Transverse colon (tissue), 4 donors: ENCODE data around the gene PPP1R36. TPM values are rescaled to one million over a fixed set of nuclear protein-coding genes. Genes with fewer than 3 reads are reported as not detected.

Experiments used
- DNase-seq: peaks from one replicate; pipeline ENCODE4 v3.0.0-alpha.2; 2019
- H3K27ac ChIP-seq, 4 donors: fragments of 200-600 bp; sonication (generic); 2 replicates each; pipeline ENCODE4 v1.5.1; 2016 to 2018; ENCODE audit warnings: inconsistent platforms in 4 of 4
- H3K27me3 ChIP-seq: fragments of 200-600 bp; sonication (generic); 2 replicates; pipeline ENCODE4 v1.5.1; 2017; ENCODE audit warnings: inconsistent platforms
- H3K36me3 ChIP-seq, 4 donors: fragments of 200-600 bp; sonication (generic); 2 replicates each; pipeline ENCODE4 v1.5.1; 2017 to 2019; ENCODE audit warnings: inconsistent platforms in 4 of 4
- H3K4me1 ChIP-seq, 4 donors: fragments of 200-600 bp; sonication (generic); 2 replicates each; pipeline ENCODE4 v1.5.1; 2017 to 2020; ENCODE audit warnings: inconsistent platforms in 4 of 4
- H3K4me3 ChIP-seq, 4 donors: fragments of 200-600 bp; sonication (generic); 1 replicate in 1 of 4; 2 replicates in 3 of 4; pipeline versions ENCODE4 v1.5.1 to v1.6.1; 2017 to 2019; ENCODE audit warnings: inconsistent platforms in 4 of 4
- H3K9me3 ChIP-seq, 2 donors: fragments of 200-600 bp; sonication (generic); 2 replicates each; pipeline ENCODE4 v1.5.1; 2017 to 2019; ENCODE audit warnings: inconsistent platforms in 2 of 2
- EP300 ChIP-seq: sonication (generic); formaldehyde crosslinking; IDR thresholded peaks from one replicate; pipeline ENCODE4 v1.6.1; 2017; ENCODE audit warnings: antibody characterized with exemption, low read depth
- POLR2A ChIP-seq: fragments of 450-650 bp; IDR thresholded peaks from one replicate; pipeline ENCODE4 v1.6.1; 2016; ENCODE audit warnings: antibody characterized with exemption, mild to moderate bottlenecking, moderate library complexity
- POLR2AphosphoS5 ChIP-seq, 3 donors: sonication (generic); formaldehyde crosslinking; IDR thresholded peaks; one replicate each; pipeline ENCODE4 v1.6.1; 2016; ENCODE audit warnings: antibody characterized with exemption in 3 of 3
- WGBS, 2 donors: methylation state at CpG; one replicate each; pipeline ENCODE4 v1.1.5; 2018; ENCODE audit warnings: low coverage in 1 of 2; 5-methylcytosine and 5-hydroxymethylcytosine counted together
- in situ Hi-C, 4 donors: fragments of 200-750 bp; cut with MboI; loops; one replicate each; pipeline versions ENCODE4 v1.15.0 to v1.15.1; 2017; ENCODE audit warnings: low sequenced_read_pairs in 3 of 4, low pct_ligation_motif_present in 1 of 4, low pct_unique_long_range_greater_than_20kb in 1 of 4
- intact Hi-C: fragments of 100-400 bp; cut with DNase I; formaldehyde crosslinking; loops from one replicate; pipeline ENCODE4 v1.15.1; 2023; ENCODE audit warnings: low total_unique reads
- small RNA-seq, 4 donors: library from RNA; depleted of rRNA; stranded (forward); fragments of <200 nt; gene quantifications; one replicate each; pipeline ENCODE3, GENCODE V24; 2016
- total RNA-seq, 4 donors: library from RNA; depleted of rRNA; stranded (reverse); fragments of >200 nt; gene quantifications; one replicate each; pipeline ENCODE4 v1.1.0, GENCODE V29; 2016
- TF ChIP-seq, protein P1 (sequence below), 5 experiments: fragments of 200-600 bp in 3 of 5; fragments of 450-650 bp in 2 of 5; sonication (generic) in 3 of 5; IDR thresholded peaks; 1 replicate in 2 of 5; 2 replicates in 3 of 5; pipeline ENCODE4 v1.5.1; 2016 to 2017; ENCODE audit warnings: antibody characterized with exemption in 5 of 5, inconsistent platforms in 3 of 5, mild to moderate bottlenecking in 2 of 5, moderate library complexity in 1 of 5

PPP1R36 gene
- total RNA-seq, 4 donors from 2014 or later = 2.4 to 11.2 (median 9.1) TPM

DNA sequence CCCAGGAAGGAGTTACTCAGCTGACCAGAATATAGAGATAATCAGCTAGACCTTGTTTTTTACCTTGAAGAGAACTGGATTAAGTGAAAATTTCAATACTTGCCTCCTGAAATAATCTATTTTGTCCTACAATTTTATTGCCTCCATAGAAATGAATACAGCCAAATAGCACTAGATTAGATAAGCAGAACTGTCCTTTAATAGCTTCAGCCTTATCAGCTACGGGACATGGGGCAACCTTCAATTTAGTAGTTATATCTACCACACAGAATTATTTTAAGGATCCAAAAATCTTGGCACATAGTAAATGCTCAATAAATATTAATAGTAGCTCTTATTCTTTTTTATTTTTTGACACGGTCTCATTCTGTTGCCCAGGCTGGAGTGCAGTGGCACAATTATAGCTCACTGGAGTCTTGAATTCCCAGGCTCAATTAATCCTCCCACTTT lies 87.2 kb downstream of the PPP1R36 start:
- WGBS, 2 donors = 36% methylated on average over 2 of the region's 2 CpGs
- in situ Hi-C loops = loop anchor here (5.0 to 25.0 kb wide), 5 partner anchors 95 to 300 kb away; partner anchors contain the start of genes HSPA2 (in 3 of the 4), MTHFD1 (in 1 of the 4) and PPP1R36 (in 1 of the 4)

GRCh38 chr14:64637735-64638473 lies 88.1 kb downstream of the PPP1R36 start:
- Histone ChIP-seq H3K27ac (no peak overlapping the region), H3K36me3 (no peaks in the 10 kb centered on the region), H3K9me3 (no peaks in the 10 kb centered on the region), H3K4me3 (no peak overlapping the region), H3K27me3 (no peaks in the 10 kb centered on the region), H3K4me1 (peaks cover 5 to 21% (median 14%) of the 10 kb centered on the region in 4 donors)
- intact Hi-C loops = loop anchor here (2.0 kb wide), 1 partner anchor 97 kb away; the partner anchor contains the start of gene HSPA2
- in situ Hi-C loops = loop anchor here (5.0 to 25.0 kb wide), 5 partner anchors 96 to 301 kb away; partner anchors contain the start of genes HSPA2 (in 3 of the 4), MTHFD1 (in 1 of the 4) and PPP1R36 (in 1 of the 4)
- DNase-seq = no peak
- no peak for TF ChIP-seq POLR2A
- no peak for TF ChIP-seq EP300
- TF ChIP-seq, protein P1, sequence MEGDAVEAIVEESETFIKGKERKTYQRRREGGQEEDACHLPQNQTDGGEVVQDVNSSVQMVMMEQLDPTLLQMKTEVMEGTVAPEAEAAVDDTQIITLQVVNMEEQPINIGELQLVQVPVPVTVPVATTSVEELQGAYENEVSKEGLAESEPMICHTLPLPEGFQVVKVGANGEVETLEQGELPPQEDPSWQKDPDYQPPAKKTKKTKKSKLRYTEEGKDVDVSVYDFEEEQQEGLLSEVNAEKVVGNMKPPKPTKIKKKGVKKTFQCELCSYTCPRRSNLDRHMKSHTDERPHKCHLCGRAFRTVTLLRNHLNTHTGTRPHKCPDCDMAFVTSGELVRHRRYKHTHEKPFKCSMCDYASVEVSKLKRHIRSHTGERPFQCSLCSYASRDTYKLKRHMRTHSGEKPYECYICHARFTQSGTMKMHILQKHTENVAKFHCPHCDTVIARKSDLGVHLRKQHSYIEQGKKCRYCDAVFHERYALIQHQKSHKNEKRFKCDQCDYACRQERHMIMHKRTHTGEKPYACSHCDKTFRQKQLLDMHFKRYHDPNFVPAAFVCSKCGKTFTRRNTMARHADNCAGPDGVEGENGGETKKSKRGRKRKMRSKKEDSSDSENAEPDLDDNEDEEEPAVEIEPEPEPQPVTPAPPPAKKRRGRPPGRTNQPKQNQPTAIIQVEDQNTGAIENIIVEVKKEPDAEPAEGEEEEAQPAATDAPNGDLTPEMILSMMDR (IDR thresholded peaks at IDR 0.05) = no peak
- no peak for TF ChIP-seq POLR2AphosphoS5 (IDR thresholded peaks at IDR 0.05)
- WGBS, 2 donors = 70 to 82% methylated on average over 7 to 9 of the region's 9 CpGs

More for the DNA sequence above, 87.2 kb downstream of the PPP1R36 start:
- TF ChIP-seq, protein P1 (IDR thresholded peaks at IDR 0.05) = peak in 3 of 5 experiments; percentile 4 to 15 (median 8)
- no peak for TF ChIP-seq POLR2A
- Histone ChIP-seq H3K4me3 (no peak overlapping the region), H3K27me3 (no peaks in the 10 kb centered on the region), H3K9me3 (no peaks in the 10 kb centered on the region), H3K36me3 (no peaks in the 10 kb centered on the region), H3K4me1 (peaks cover 5 to 27% (median 19%) of the 10 kb centered on the region in 4 donors), H3K27ac (peak overlapping the region in 2 of 4 donors; percentile 2 to 41)
- DNase-seq = no peak
- intact Hi-C loops = loop anchor here (2.0 kb wide), 1 partner anchor 96 kb away; the partner anchor contains the start of gene HSPA2

DNA sequence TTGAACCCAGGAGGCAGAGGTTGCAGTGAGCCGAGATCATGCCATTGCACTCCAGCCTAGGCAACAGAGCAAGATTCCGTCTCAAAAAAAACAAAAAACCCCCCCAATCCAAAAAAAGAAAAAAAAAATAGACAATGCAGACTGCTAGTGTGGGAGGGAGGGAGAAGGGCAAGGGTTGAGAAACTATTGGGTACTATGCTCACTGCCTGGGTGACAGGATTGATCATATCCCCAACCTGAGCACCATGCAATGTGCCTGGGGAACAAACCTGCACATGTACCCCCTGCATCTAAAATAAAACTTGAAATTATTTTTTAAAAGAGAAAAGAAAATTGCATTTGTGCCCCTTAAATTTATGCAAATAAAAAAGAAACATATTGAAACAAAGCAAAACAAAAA lies 88.9 kb downstream of the PPP1R36 start:
- Histone ChIP-seq H3K27me3 (no peaks in the 10 kb centered on the region), H3K27ac (no peak overlapping the region), H3K4me3 (no peak overlapping the region), H3K9me3 (no peaks in the 10 kb centered on the region), H3K36me3 (no peaks in the 10 kb centered on the region), H3K4me1 (peaks cover 5 to 15% (median 11%) of the 10 kb centered on the region in 4 donors)
- TF ChIP-seq POLR2AphosphoS5 (IDR thresholded peaks at IDR 0.05) = no peak
- TF ChIP-seq, protein P1 (IDR thresholded peaks at IDR 0.05) = no peak
- TF ChIP-seq POLR2A = no peak
- TF ChIP-seq EP300 = no peak
- intact Hi-C loops (no loop called here), in situ Hi-C loops (loop anchor here (5.0 to 25.0 kb wide), 5 partner anchors 96 to 301 kb away; partner anchors contain the start of genes HSPA2 (in 3 of the 4), MTHFD1 (in 1 of the 4) and PPP1R36 (in 1 of the 4))
- no peak for DNase-seq
- 79% methylated on average over 2 of the region's 2 CpGs; no CpG with 5 or more reads in 1 of the 2 donors for WGBS, 2 donors

Small RNA genes lying within 50 kb of the gene (small RNA-seq; reads per million reads assigned to genes)
- 0 to 0.35 (median 0) reads per million in 4 donors for gene AL049869.4

Other genes starting within 250 kb of the PPP1R36 start
- gene MTHFD1, start 161.6 kb upstream of the PPP1R36 start, total RNA-seq = 10 to 100 TPM; 20.5 to 92.0 (median 37.7) TPM
- gene AKAP5, start 84.5 kb upstream of the PPP1R36 start, total RNA-seq = 1 to 10 TPM in 3 of 4 donors, under 1 TPM in 1; 1.00 to 5.2 (median 2.1) TPM
- gene ZBTB25, start 46.1 kb upstream of the PPP1R36 start, total RNA-seq = 10 to 100 TPM in 1 of 4 donors, 1 to 10 TPM in 3; 4.8 to 10.2 (median 5.6) TPM
- gene ZBTB1, start 45.2 kb upstream of the PPP1R36 start, total RNA-seq = 10 to 100 TPM; 18.3 to 51.4 (median 34.3) TPM
- gene HSPA2, start 9.2 kb upstream of the PPP1R36 start, total RNA-seq = 10 to 100 TPM; 28.1 to 61.5 (median 42.1) TPM
- gene PLEKHG3, start 154.5 kb downstream of the PPP1R36 start, total RNA-seq = 100 to 1,000 TPM in 2 of 4 donors, 10 to 100 TPM in 2; 58.1 to 273 (median 94.7) TPM